NCI-H446 (cell line): ENCODE results near the gene EVA1C.
"Not testable (repeated sequence)": the region's sequence is repeated elsewhere in the genome, so short reads cannot be mapped to it uniquely, and the experiment has no call there.

ENCODE experiments used
- DNase-seq, 2 experiments: peaks; one replicate each; lab custom pipeline; 2025; lab: John Stamatoyannopoulos, UW

Gene EVA1C

DNA sequence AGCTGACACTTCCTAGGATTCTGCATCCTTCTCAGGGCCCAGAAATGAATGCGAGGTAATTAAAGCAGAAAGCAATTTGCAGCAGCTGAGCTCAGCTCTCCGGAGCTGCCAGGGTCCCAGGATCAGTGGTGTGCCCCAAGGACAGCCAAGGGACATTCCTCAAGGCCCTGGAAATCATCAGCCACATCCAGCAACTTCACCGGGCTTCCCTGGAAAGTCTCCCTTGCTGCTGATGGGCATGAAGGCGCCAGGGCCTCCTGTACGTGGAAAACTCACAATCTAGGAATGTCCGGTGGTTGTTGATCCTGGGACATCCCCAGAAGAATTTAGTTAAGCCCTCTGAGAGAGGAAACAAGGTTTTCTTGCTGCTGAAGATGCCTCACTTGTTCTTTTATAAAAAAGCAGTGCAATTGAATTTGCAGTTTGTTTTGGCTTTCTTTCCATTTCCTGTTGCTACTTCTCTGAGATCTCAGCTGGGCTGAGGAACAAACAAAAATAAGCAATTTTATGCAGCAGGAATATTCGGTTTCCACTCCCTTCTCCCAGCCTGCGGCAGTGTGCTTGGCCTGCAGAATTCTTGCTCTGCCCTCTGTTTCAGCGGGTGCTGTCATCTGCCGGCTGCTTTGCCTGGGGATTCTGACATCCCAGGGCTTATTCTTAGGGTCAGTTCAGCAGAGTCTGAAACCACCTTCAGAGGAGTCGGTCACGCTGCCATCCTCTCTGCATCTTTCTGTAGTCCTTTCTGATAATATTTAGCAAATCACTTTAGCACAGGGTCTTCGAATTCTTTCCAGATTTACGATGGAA lies 86.9 kb downstream of the EVA1C start:
- no peak for DNase-seq

DNA sequence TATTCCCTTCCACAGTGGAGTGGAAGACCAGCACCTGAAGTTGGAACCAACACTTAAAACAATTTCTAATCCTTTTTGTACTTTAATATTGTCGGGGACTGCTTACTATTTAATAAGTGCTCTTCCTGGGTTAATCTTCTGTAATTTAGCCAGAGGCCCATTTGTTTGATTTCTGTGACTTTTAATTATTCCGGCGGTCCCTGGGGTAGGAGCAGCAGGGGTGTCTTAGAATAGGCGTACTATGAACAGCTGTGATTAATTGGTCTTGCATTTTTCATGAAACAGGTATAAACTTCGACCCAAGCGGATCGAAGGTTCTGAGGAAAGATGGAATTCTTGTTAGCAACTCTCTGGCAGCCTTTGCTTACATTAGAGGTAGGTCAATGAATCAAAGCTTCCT lies 91.1 kb downstream of the EVA1C start:
- DNase-seq = not testable (repeated sequence)

DNA sequence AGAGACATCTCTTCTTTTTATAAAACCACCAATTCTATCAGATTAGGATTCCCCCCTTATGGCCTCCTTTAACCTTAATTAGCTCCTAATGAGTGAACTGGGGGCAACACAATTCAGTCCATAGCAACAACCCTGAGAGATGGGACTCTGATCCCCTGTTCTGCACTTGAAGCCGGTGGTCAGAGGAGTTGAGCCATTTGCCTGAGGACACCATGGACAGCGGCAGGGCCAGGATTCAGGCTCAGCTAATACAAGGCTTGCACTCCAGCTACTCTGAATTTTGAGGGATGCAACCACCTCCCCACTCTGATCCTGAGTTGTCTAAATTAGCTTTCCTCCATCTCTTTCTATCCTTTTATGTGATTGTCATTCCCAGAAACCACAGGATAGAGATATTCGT lies 93.3 kb downstream of the EVA1C start:
- not testable (repeated sequence) for DNase-seq

DNA sequence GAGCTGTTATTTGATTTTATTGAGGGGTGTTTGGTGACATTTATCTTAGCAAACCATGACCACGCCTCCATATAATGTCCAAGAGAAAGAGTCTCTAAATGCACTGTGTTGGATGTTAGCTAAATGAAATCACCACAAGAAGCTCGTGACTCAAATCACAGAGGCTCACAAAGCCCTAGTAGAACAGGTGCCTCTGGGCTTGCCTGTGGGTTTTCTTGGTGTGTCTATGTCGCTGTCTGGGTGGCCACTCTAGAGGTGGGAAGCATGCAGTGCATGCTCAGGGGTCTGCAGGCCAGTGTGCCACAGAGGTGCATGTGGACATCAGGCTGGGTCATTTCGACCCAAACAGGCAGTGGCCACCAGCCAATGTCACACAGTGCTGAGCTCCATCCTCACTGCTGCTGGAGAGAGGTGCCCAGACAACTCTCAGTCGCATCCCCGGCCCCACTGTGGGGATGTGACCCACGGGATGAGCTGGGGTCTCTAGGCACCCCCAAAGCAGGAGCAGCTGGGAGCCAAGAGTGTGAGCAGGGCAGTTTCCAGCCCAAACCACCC lies 94.0 kb downstream of the EVA1C start:
- DNase-seq = not testable (repeated sequence)

DNA sequence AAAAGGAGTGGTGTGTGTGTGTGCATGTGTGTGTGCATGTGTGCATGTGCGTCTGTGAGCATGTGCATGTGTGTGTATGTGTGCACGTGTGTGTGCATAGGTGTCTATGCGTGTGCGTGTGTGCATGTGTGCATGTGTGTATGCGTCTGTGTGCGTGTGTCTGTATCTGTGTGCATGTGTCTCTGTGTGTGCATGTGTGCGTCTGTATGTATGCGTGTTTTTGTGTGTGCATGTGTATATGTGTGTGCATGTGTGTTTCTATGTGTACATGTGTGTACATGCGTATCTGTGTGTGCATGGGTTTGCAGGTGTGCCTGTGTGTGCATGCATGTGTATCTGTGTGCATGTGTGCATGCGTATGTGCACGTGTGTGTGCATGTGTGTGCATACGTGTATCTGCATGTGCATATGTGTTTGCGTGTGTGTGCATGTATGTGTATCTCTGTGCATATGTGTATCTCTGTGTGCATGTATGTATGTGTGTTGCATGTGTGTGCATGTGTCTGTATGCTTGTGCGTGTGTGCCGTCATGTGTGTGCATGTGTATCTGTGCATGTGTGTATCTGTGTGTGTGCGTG lies 94.9 kb downstream of the EVA1C start:
- no peak for DNase-seq

DNA sequence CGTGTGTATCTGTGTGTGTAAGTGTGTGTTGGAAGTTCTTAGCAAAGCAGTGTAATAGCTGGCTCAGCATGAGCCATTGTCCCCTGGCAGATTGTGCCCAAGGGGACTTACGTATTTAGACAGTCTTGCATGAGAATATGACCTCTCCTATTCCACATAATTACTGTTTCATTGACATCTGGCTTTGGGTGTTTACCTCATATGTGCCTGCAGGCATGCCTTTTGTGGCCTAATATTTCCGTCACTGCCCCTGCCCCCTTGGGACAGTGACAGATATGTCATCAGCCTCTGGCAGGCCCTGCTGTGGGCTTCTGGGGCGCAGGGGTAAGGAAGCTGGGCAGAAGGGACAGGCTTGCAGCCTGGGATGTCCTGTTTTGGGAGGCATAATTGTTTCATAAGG lies 95.5 kb downstream of the EVA1C start:
- not testable (repeated sequence) for DNase-seq

DNA sequence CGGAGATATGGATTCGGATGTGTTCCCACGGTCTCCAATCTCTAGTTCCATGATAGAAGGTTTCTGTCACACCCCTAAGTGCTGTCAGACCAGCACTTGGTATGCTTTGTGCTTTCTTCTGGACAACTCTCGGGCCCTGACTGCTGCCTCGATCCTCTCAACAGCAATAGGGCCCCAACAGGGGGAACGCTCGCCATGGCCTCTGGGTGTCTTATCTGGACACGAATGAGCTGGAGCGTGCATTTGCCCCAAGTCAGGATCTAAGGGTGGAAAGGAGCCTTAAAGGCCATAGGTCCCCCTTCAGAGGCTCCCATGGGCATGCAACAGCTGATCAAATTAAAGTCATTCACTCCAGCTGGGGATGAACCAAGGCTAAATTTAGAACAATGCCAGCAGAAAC lies 96.1 kb downstream of the EVA1C start:
- no peak for DNase-seq

DNA sequence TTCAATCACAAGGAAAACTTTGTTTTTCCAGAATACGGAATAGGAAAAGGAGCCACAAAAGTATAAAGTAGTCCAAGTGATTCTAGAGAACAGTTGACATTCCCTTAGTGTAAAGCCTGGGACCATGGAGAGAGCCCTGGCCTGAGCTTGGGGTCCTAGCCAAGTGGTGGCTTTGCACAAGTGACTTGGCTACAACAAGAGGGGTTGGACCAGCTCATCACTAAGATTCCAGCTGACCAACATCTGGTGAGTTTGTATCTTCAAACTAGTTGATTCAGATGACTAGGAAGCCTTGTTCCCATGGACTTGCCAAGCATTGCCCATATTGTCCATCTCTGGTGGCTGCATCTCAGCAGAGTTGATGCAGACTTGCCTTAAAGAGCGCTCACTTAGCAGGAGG lies 96.5 kb downstream of the EVA1C start:
- not testable (repeated sequence) for DNase-seq

DNA sequence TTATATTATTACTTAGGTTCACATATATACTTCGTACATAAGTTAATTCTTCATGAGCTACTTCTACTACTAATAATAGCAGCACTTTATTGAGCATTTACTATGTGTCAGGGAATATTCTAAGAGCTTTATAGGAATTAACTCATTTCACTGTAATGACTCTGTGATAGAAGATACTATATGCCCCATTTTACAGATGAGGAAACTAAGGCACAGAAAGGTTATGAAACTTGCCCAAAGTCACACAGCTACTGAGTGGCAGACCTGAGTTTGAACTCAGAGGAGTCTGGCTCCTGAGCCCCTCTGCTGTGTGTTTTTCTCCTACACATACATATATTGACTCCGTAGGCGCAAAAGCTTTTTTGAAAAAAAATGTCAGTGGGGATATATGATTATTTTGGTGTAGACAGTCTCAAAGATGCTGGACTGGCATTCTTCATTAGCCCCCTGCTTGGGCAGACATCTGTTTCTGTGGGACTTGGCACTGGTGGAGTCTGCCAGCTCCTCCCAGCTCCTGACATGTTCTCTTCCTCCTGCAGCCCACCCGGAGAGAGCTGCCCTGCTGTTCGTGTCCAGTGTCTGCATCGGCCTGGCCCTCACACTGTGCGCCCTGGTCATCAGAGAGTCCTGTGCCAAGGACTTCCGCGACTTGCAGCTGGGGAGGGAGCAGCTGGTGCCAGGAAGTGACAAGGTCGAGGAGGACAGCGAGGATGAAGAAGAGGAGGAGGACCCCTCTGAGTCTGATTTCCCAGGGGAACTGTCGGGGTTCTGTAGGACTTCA lies 102.0 kb downstream of the EVA1C start:
- peak in 1 of 2 experiments; percentile 60 for DNase-seq

DNA sequence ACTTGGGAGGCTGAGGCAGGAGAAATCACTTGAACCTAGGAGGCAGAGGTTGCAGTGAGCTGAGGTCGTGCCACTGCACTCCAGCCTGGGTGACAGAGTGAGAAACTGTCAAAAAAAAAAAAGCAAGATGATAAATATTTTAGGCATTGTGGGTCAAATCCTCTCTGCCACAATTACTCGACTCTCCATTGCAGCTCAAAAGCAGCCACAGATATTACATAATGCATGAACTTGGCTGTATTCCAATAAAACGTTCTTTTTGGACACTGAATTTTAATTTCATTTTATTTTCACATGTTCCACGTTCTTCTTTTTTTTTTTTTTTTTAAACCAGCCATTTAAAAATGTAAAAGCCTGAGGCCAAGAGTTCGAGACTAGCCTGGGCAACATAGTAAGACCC lies 103.4 kb downstream of the EVA1C start:
- peak in 1 of 2 experiments; percentile 18 for DNase-seq

DNA sequence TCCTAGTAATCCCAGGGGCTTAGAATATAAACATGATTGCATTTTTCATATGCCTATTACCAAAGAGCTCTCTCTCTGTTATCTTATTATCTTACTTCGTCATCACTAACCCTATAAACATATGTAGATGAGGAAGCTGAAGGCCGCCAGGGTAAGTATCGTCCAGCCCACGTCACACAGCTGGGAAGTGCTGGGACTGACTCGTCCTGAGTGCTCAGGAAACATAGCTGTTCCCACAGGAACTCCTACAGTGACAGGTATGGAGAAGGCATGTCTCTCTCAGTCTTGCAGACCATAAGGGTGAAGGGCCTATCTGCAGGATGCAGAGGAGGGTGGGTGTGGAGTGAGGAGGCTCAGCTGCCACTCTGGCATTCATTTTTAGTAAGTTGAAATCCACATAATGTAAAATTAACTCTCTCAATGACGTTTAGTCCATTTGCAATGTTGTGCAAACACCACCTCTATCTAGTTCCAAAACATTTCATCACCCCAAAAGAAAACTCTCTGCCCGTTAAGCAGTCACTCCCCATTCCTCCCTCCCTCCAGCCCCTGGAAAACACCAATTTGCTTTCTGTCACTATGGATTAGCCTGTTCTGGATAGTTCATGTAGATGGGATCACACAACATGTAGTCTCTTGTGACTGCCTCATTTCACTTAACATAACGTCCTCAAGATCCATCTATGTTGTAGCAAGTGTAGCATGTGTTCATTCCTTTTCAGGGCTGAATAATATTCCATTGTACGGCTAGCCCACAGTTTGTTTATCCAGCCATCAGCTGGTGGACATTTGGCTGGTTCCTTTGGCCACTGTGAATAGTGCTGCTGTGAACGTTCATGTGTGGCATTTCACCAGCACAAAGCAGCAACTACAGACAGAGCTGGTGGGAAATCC lies 104.5 kb downstream of the EVA1C start:
- no peak for DNase-seq

DNA sequence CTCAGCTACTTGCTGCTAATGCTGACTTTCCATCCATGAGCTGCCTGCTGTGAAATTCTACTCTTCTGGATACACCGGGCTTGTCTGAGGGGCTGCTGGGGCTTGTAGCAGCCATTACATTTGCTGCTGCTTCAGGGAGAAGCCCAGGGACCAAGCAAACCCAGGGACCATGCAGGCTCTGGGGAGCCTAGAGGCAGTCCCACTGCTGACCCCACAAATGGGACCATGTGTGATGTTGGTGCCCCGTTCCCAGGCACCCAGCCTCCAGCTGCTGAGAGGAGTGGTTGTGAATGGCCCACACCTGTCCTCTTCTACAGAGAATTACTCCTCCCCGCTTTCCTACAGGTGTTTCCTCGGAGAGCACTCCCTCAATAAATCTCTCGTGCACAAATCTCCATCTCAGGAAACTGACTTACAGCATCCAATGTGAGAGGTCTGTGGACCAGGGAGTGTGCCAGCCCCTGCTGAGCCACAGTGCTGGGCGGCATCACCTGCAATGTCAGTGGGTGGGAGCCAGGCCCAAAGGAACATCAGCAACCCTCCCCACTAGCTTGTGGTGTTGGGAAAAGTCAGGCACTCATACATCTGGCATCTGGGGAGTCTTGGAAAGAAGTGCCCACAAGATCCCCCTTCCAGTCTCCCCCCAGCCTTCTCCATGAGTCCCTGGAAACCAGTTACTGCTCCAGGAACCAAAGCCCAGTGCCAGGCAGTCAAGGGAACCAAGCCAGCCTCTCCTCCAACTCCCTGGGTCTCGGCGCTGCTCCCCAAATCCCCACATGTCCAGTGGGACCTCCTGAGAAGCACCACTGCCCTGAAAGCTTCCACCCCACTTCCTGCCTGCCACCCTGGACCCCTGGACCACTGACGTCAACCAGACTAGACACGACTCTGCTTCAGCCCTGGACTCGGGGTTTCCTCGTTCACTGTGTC lies 107.7 kb downstream of the EVA1C start:
- DNase-seq = no peak

DNA sequence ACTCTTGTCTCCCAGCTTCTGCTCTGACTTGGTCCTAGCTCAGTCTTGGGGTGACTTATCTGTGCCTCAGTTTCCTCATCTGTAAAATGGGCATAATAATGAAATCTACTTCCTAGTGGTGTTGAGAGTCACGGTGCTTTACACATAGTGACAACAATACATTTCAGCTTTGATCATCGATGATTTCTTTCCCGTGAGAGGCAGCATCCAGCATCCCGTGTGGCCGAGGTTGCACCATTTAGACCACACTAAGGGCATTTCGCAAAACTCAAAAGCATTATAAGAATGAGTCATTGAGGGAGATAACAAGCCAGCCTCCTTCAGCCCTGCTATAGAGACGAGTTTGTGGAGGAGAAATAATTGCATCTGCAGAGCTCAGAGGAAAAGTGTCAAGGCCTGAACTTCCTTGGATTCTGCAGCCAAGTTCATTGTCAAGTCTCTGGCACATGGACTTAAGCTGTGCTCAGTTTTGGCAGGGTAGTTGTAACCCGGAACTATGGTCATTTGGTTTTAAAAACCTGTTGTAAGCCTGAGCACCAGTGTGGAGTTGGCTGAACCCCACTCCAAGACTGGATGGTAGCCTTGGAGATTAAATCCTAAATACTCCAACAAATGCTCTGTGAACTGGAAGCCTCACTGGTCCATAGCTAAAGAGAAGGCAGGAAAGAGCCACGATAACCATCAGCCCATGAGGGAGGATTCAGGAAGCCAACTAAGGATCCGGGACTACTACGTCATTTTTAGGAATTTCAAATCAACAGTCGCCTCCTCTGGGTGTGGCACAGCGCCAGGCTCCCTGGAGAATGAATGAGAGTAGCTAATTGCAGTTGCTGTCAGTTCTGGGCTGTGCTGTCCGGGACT lies 108.6 kb downstream of the EVA1C start:
- peak; percentile 87 to 93 for DNase-seq

DNA sequence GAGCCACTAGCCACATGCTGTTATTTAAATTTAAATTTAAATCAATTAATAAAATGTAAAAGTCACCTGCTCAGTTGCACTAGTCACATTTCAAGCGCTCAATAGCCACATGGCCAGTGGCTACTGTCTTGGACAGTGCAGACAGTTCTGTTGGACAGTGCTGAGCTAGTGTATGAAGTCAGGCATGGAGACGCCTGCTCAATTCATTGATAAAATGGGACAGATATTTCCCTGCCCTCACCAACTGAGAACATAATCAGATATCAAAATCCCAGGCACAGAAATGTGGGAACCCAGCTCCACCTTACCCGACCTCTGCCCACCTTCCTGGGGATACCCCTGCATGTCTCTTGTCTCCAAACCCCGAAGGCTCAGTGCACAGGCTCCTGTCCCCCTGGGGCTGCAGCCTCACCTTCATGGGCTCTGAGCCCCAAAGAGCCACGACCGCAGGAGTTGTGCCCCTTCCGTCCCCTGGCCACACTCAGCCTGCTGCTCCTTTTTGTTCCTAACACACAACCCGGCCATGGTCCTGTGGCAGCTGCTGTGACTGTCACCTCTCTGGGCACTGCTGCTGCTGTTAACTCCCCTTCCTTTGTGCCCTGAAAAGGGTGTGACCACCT lies 109.3 kb downstream of the EVA1C start:
- no peak for DNase-seq

DNA sequence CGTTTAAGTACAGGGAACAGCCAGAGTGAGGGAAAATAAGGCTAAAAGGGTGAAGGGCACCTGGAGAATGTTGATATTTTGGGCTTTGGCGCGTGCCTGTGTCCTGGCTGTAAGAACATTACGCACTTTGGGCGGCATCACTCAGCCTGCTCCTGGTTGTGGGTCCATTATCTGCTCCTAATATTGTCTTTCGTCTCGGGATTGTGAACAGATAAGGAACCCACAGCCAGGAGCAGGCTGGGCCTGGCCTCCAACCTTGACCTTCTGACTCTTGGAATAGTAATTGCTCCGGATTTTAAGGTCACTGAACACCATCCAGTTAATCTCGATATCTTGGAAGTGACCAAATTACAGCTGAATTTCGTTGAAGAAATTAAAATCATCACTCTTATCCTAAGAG lies 111.0 kb downstream of the EVA1C start:
- DNase-seq = no peak

DNA sequence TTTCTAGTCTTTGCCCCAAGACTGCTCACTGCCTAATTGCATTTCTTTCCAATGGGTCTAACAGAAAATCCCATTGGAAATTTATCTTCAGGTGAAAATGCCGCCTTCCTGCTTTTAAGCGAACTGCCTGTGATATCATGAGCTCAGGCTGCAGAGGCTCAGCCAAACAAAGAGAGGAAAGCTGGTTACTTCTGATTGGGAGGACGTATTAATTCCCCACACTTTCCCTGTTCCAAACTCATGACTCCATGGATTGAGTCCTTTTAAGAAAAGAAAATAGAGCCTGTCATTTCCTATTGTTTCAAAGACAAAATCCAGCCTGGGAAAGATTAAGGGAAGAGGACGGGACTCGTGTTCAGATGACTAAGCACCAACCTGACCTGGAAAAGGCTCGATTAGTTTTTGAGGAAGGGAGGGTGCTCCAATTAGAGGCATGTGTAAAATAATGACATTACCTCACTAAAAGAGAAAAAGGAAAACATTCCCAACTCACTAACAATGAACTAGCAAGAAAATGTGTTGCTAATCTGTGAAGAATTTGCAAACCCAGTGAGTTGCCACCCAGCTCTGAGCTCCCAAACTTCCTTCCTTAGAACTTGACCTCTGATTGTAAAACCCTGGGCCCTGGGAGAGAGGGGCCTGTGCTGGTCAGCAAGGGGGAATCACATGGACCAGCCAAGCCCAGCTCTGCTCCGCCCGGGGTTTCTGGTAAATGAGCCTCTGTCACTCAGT lies 111.6 kb downstream of the EVA1C start:
- DNase-seq = no peak

DNA sequence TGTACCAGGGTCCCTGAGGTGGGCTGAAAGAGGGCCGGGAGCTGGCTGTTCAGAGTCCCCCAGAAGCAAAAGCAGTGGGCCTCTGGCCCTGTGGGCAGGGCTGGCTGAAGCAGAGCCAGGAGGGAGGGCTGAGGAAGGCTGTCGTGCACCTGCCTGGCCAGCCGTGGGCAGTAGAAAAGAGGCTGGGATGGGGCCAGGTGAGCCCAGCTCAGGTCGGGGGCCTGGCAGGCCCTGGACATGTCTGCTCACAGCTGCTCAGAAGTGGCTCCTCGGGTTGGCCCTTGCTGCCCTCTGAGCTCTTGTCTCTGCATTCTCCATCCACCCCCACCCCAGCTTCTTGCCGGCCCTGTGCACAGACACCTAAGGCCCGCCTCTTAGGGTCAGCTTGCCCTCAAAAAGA lies 112.8 kb downstream of the EVA1C start:
- no peak for DNase-seq

DNA sequence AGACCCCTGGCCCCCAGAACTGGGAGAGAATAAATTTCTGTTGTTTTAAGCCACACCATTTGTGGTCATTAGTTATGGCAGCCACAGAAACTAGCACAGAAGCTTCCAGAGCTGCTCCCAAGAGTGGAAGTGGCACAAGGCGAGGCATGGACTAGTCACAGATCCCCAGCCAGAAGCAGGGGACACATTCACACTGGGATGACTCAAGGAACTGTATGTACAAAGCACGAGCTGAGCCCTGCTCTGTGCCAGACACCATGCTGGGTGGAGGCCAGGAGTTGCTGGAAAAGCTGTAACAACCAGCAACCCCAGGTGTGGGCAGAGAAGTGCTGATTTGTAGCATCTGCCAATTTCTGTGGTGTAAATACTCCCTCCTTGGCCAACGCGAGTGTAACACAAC lies 117.2 kb downstream of the EVA1C start:
- no peak for DNase-seq
